CD4-positive, alpha-beta memory T cell (primary cell): ENCODE measurements around the gene ZFPL1. TPM values are rescaled to one million over a fixed set of nuclear protein-coding genes. Genes with fewer than 3 reads are reported as not detected.

Experiments used
- CTCF ChIA-PET: fragments of 350-600 bp; sonication (Branson Sonifier 250); formaldehyde crosslinking; loops from one replicate; lab custom pipeline; 2021; ENCODE audit warnings: inconsistent platforms; ENCODE audit not compliant: partially characterized antibody; lab: Charles Lee
- POLR2A ChIA-PET: fragments of 350-600 bp; sonication (Branson Sonifier 250); formaldehyde crosslinking; loops from one replicate; lab custom pipeline; 2021; ENCODE audit not compliant: partially characterized antibody; lab: Charles Lee
- DNase-seq, 5 donors: peaks; one replicate each; pipeline versions ENCODE4 v3.0.0 to v3.0.0-alpha.2; 2020 to 2022; ENCODE audit warnings: mixed read lengths in 1 of 5
- H3K27ac ChIP-seq: one replicate; pipeline ENCODE4 v1.7.0; 2013; ENCODE audit warnings: low read depth, low read length
- H3K27me3 ChIP-seq: 2 replicates; pipeline ENCODE4 v1.7.0; 2013; ENCODE audit warnings: mild to moderate bottlenecking, low read length, moderate library complexity; ENCODE audit not compliant: insufficient read depth
- H3K36me3 ChIP-seq: 2 replicates; pipeline ENCODE4 v1.7.0; 2013; ENCODE audit warnings: mild to moderate bottlenecking, low read length, moderate library complexity; ENCODE audit not compliant: insufficient read depth
- H3K4me1 ChIP-seq: 2 replicates; pipeline ENCODE4 v1.7.0; 2013; ENCODE audit warnings: mild to moderate bottlenecking, low read length, moderate library complexity; ENCODE audit not compliant: insufficient read depth
- H3K4me3 ChIP-seq, 2 donors: one replicate each; pipeline ENCODE4 v1.7.0; 2013; ENCODE audit warnings: low read length in 2 of 2, mild to moderate bottlenecking in 1 of 2
- H3K9me3 ChIP-seq, 2 donors: one replicate each; pipeline ENCODE4 v1.7.0; 2013; ENCODE audit warnings: low read length in 2 of 2, control low read depth in 1 of 2; ENCODE audit not compliant: control insufficient read depth in 1 of 2
- H3K27ac Mint-ChIP-seq, 7 donors: one replicate each; pipeline ENCODE4 v1.8.0; 2020 to 2021; ENCODE audit warnings: mixed read lengths in 7 of 7, mild to moderate bottlenecking in 6 of 7, inconsistent platforms in 3 of 7, moderate library complexity in 3 of 7
- H3K27me3 Mint-ChIP-seq, 2 donors: one replicate each; pipeline ENCODE4 v1.8.0; 2020 to 2021; ENCODE audit warnings: mixed read lengths in 2 of 2
- H3K36me3 Mint-ChIP-seq, 2 donors: one replicate each; pipeline ENCODE4 v1.8.0; 2020 to 2021; ENCODE audit warnings: mixed read lengths in 2 of 2, inconsistent platforms in 1 of 2, mild to moderate bottlenecking in 1 of 2
- H3K4me1 Mint-ChIP-seq, 4 donors: one replicate each; pipeline ENCODE4 v1.8.0; 2020 to 2021; ENCODE audit warnings: mixed read lengths in 4 of 4, mild to moderate bottlenecking in 1 of 4
- H3K4me3 Mint-ChIP-seq, 8 donors: one replicate each; pipeline ENCODE4 v1.8.0; 2020 to 2021; ENCODE audit warnings: mixed read lengths in 8 of 8, mild to moderate bottlenecking in 7 of 8, moderate library complexity in 6 of 8, inconsistent platforms in 3 of 8
- H3K9me3 Mint-ChIP-seq, 8 donors: one replicate each; pipeline ENCODE4 v1.8.0; 2020 to 2021; ENCODE audit warnings: mixed read lengths in 8 of 8, mild to moderate bottlenecking in 5 of 8, inconsistent platforms in 3 of 8, moderate library complexity in 1 of 8
- intact Hi-C: fragments of 100-400 bp; cut with micrococcal nuclease; formaldehyde crosslinking; loops from one replicate; pipeline ENCODE4 v1.15.1; 2023
- polyA plus RNA-seq, 2 donors: library from polyadenylated mRNA; unstranded; fragments of 300-500 nt; fragmentation: Illumina TruSeq; gene quantifications; one replicate each; pipeline ENCODE4 v1.2.3, GENCODE V29; 2021
- total RNA-seq, 2 experiments: library from RNA; stranded (reverse); gene quantifications; one replicate each; pipeline ENCODE4 v1.2.3, GENCODE V29; 2021

Gene ZFPL1
- total and polyA plus RNA-seq, 4 experiments from 2014 or later: 28.7 to 51.9 (median 39.8) TPM

DNA sequence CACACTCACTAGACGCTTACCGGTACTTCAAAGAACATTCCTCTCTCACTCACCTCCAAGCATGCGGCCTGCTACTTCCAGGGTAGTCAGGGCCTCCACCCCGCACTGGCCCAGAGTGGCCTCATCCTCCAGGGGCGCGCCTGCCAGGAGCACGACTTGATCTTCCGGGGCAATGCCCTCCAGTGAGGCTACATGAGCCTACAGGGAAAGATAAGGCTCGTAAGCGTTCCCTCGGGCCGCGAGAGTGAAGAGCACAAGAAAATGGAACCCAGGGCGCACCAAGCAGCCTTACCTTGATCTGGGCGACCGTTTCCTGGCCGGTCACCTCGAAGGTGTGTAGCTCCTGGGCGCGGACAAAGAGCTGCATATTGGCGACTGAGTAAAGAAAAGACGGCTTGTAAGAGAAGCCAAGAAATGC, 37.4 kb downstream of the ZFPL1 start:
- H3K4me3 ChIP-seq: peak overlapping the region; percentile 92 to 96
- no peaks in the 10 kb centered on the region for H3K9me3 ChIP-seq
- peak in 3 of 5 donors; percentile 23 to 60 (median 32) for DNase-seq
- POLR2A ChIA-PET: interaction anchor here (0.6 to 15.5 kb wide), 34 partner anchors 10 to 739 kb away, joined by 3 to 320 read pairs (median 5); partner anchors contain the start of genes ARL2, ATG2A, CAPN1 and CDC42BPG
- H3K27ac ChIP-seq: peak overlapping the region; percentile 99
- no peaks in the 10 kb centered on the region for H3K9me3 Mint-ChIP-seq
- no peaks in the 10 kb centered on the region for H3K27me3 Mint-ChIP-seq
- intact Hi-C loops: no loop called here
- peaks cover 50% of the 10 kb centered on the region for H3K36me3 ChIP-seq
- CTCF ChIA-PET: interaction anchor here (1.1 to 4.8 kb wide), 8 partner anchors 10 to 194 kb away, joined by 3 to 55 read pairs (median 4); partner anchors contain the start of genes ARL2, CDC42EP2, SYVN1 and TM7SF2
- peak overlapping the region; percentile 98 to 100 (median 99) for H3K4me3 Mint-ChIP-seq
- peaks cover 32% of the 10 kb centered on the region for H3K4me1 ChIP-seq
- peaks cover 18 to 59% (median 33%) of the 10 kb centered on the region in 4 donors for H3K4me1 Mint-ChIP-seq
- H3K27me3 ChIP-seq: no peaks in the 10 kb centered on the region
- peak overlapping the region; percentile 99 to 100 (median 100) for H3K27ac Mint-ChIP-seq
- H3K36me3 Mint-ChIP-seq: peaks cover 34 to 63% of the 10 kb centered on the region in 2 donors

DNA sequence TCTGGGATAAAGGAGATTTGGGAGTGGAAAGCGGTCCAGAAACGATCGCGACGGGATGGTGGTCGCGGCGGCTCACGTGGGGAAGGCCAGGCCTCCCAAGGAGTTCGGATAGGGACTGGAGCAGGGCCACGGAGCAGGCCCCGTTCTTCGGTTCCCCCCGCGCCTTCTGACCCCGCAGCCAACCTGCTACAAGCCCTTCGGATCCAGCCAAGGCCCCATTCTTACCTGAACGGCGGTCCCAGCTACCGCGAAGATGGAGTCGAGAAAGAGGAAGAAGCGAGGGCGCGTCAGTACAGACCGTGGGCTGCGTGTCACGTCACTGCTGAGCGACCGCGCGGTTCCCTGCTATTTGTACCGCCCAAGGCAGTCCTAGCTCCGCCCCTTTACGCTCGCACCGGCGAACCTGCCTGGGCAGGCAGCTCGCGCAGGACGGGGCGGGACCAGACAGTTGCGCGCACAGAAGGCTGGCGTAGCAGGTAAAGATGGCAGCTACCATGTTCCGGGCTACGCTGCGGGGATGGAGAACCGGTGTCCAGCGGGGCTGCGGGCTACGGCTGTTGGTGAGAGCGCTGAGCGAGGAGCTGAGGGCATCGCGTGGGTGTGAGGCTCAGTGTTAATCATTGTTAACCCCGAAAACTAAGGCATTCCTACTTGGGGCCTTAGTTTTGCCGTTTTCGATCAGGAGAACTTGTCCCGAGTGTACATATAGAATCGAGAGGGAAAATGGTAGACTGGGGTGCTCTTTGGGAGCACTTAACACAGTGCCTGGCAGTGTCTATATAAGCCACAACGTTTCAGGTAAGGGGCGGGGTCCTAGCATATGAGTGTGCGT, 38.1 kb downstream of the ZFPL1 start, which contains the start of the genes FAU and MRPL49:
Gene FAU (minus strand): TSS at position 270 of the 832 bp plus-strand sequence. CDS start 321 bp downstream, outside the sequence.
Gene MRPL49 (plus strand): TSS at position 457 of the 832 bp plus-strand sequence. CDS start 26 bp downstream, at position 483.
- H3K36me3 ChIP-seq: peaks cover 56% of the 10 kb centered on the region
- ChIA-PET CTCF (interaction anchor here (0.7 to 4.8 kb wide), 10 partner anchors 9 to 451 kb away, joined by 3 to 55 read pairs (median 4); partner anchors contain the start of genes ARL2, CDC42EP2, SYVN1 and TM7SF2), POLR2A (interaction anchor here (0.6 to 15.5 kb wide), 35 partner anchors 10 to 738 kb away, joined by 3 to 320 read pairs (median 5); partner anchors contain the start of genes ARL2, ATG2A, CAPN1 and CDC42BPG)
- H3K36me3 Mint-ChIP-seq: peaks cover 40 to 69% of the 10 kb centered on the region in 2 donors
- no peaks in the 10 kb centered on the region for H3K27me3 Mint-ChIP-seq
- peaks cover 18 to 56% (median 30%) of the 10 kb centered on the region in 4 donors for H3K4me1 Mint-ChIP-seq
- H3K9me3 ChIP-seq: no peaks in the 10 kb centered on the region
- H3K27ac ChIP-seq: peak within 1 kb of the TSS; percentile 99
- H3K4me1 ChIP-seq: peaks cover 27% of the 10 kb centered on the region
- peaks cover 0 to 1% (median 0%) of the 10 kb centered on the region in 8 donors for H3K9me3 Mint-ChIP-seq
- DNase-seq: peak; percentile 97 to 99 (median 99)
- peak within 1 kb of the TSS; percentile 99 to 100 (median 100) for H3K27ac Mint-ChIP-seq
- peak within 1 kb of the TSS; percentile 98 to 100 (median 99) for H3K4me3 Mint-ChIP-seq
- intact Hi-C loops: loop anchor here (1.0 kb wide), 4 partner anchors 12 to 109 kb away; partner anchors contain the start of genes CDCA5, SYVN1, VPS51 and ZFPL1
- H3K4me3 ChIP-seq: peak within 1 kb of the TSS; percentile 92 to 100
- no peaks in the 10 kb centered on the region for H3K27me3 ChIP-seq

DNA sequence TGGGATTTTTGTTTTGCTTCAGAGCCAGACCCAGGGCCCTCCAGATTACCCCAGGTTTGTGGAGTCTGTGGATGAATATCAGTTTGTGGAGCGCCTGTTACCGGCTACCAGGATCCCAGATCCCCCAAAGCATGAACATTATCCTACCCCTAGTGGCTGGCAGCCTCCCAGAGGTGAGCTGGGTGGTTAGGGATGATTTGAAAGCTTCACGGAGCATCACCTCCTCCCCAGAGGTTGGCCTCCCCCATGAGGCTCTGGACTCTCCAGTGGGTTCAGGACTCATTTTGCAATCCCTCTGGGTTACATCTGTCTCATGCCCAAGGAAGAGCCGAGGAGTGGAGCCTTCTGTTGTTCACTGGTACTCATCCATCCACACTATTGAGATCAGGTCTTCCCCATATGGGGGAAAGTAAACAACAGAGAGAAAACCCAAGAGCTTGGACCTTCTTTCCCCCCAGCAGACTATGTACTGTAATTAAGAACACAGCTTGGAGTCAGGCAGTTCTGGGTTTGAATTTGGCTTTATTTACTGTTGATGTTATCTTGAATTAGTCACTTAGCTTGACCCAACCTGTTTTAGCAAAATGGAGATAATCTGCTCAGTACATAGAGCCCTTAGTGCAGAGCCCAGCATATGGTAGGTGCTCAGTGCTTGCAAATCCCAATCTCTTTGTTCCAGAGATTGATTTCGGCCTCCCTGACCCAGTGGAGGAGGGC, 40.6 kb downstream of the ZFPL1 start:
- DNase-seq: no peak
- Histone ChIP-seq H3K36me3 (peaks cover 68% of the 10 kb centered on the region), H3K4me1 (peaks cover 27% of the 10 kb centered on the region), H3K27ac (no peak overlapping the region), H3K9me3 (no peaks in the 10 kb centered on the region), H3K27me3 (no peaks in the 10 kb centered on the region), H3K4me3 (no peak overlapping the region)
- H3K27me3 Mint-ChIP-seq: no peaks in the 10 kb centered on the region
- ChIA-PET CTCF (interaction anchor here (1.4 to 1.7 kb wide), 3 partner anchors 12 to 112 kb away, joined by 3 to 7 read pairs (median 5); no protein-coding TSS in a partner anchor), POLR2A (interaction anchor here (0.9 to 11.5 kb wide), 4 partner anchors 9 to 346 kb away, joined by 3 to 251 read pairs (median 3); partner anchors contain the start of genes SYVN1 and VPS51)
- H3K4me1 Mint-ChIP-seq: peaks cover 13 to 46% (median 24%) of the 10 kb centered on the region in 4 donors
- peak overlapping the region in 4 of 8 donors; percentile 13 to 68 (median 22) for H3K4me3 Mint-ChIP-seq
- peaks cover 0 to 1% (median 0%) of the 10 kb centered on the region in 8 donors for H3K9me3 Mint-ChIP-seq
- intact Hi-C loops: no loop called here
- peaks cover 33 to 76% of the 10 kb centered on the region in 2 donors for H3K36me3 Mint-ChIP-seq
- peak overlapping the region in 5 of 7 donors; percentile 44 to 77 (median 51) for H3K27ac Mint-ChIP-seq

DNA sequence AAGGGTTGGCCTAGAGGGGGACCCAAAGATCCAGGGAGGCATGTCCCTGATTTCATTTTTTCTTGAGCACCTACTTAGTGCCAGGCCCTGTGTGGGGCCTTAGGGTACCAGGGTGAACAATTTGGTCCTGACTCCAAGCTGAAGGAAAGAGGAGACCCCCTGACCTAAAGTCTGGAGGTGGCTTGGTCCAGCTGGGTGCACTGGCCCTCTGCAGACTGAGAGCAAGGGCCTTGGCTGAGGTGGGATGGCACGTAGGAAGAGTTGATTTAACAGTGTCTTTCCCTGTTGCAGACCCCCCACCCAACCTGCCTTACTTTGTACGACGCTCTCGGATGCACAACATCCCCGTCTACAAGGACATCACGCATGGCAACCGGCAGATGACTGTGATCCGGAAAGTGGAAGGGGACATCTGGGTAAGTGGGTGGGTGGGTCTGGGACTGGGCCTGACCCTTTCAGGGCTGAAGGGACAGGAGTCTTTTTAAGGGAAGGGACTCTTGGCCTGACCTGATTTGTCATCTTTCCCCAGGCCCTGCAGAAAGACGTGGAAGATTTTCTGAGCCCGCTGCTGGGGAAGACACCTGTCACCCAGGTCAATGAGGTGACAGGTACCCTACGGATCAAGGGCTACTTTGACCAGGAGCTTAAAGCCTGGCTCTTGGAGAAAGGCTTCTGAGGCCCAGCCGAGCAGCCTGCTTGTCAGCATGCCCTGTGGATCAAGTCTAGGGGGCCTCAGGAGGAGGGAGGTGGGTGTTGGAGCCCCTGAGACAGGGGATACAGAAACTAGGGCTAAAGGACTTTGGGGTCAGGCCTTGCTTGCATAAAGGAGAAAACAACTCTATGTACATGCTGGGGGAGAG, 41.4 kb downstream of the ZFPL1 start:
- Mint-ChIP-seq H3K4me3 (no peak overlapping the region), H3K27me3 (no peaks in the 10 kb centered on the region), H3K36me3 (peaks cover 26 to 73% of the 10 kb centered on the region in 2 donors), H3K9me3 (peaks cover 0 to 1% (median 0%) of the 10 kb centered on the region in 8 donors), H3K4me1 (peaks cover 12 to 38% (median 23%) of the 10 kb centered on the region in 4 donors), H3K27ac (peak overlapping the region in 1 of 7 donors; percentile 44)
- no peak overlapping the region for H3K4me3 ChIP-seq
- no peaks in the 10 kb centered on the region for H3K27me3 ChIP-seq
- peaks cover 68% of the 10 kb centered on the region for H3K36me3 ChIP-seq
- ChIA-PET POLR2A (interaction anchor here (1.0 to 11.5 kb wide), 2 partner anchors 8 to 27 kb away, joined by 3 to 251 read pairs; partner anchors contain the start of gene SYVN1), CTCF (interaction anchor here (1.4 to 1.7 kb wide), 2 partner anchors 13 to 113 kb away, joined by 3 to 5 read pairs; no protein-coding TSS in a partner anchor)
- H3K9me3 ChIP-seq: no peaks in the 10 kb centered on the region
- peaks cover 27% of the 10 kb centered on the region for H3K4me1 ChIP-seq
- intact Hi-C loops: no loop called here
- no peak overlapping the region for H3K27ac ChIP-seq
- DNase-seq: no peak

DNA sequence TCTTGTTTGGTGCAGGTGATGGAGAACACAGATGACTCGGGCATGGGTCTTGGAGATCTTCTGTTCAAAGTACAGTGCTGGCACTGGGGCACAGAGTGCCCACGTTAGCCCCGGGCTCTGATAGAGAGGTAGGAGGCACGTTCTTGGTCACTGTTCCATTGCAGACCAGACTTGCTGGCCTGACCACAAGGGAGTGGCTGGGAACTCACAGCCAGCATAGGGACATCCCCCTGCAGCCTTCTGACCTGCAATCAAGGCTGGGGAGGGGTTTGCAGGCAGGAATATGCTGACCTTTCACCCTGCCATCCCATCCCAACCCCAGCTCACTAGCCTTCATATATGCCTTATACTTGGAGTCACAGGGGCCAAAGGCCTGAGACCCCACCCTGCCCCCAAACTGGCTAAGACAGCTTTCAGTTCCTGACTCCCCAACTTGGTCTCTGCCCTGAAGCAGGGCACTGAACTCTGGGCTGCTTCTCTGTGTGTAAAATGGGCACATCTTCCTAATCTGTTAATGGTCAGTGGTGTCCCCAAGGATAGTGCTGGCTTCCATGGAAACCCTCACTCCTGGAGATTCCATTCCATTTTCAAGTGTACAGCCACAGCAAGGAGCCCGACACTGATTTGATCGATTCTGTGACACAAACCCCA, 42.7 kb downstream of the ZFPL1 start:
- Histone ChIP-seq H3K9me3 (no peaks in the 10 kb centered on the region), H3K27me3 (no peaks in the 10 kb centered on the region), H3K4me1 (peaks cover 15% of the 10 kb centered on the region), H3K4me3 (no peak overlapping the region), H3K27ac (no peak overlapping the region), H3K36me3 (peaks cover 73% of the 10 kb centered on the region)
- Mint-ChIP-seq H3K9me3 (peaks cover 0 to 6% (median 0%) of the 10 kb centered on the region in 8 donors), H3K27ac (peak overlapping the region in 2 of 7 donors; percentile 36 to 58), H3K4me3 (peak overlapping the region in 1 of 8 donors; percentile 35), H3K36me3 (peaks cover 23 to 71% of the 10 kb centered on the region in 2 donors), H3K4me1 (peaks cover 8 to 26% (median 16%) of the 10 kb centered on the region in 4 donors), H3K27me3 (no peaks in the 10 kb centered on the region)
- CTCF ChIA-PET: no interaction called here
- intact Hi-C loops: no loop called here
- no peak for DNase-seq
- POLR2A ChIA-PET: interaction anchor here (11.5 kb wide), 1 partner anchor 7 kb away, joined by 251 read pairs; the partner anchor contains the start of gene SYVN1
